K562 (cell line): Measurements from ENCODE around the gene IPP. TPM values are rescaled to one million over a fixed set of nuclear protein-coding genes. Genes with fewer than 3 reads are reported as not detected.

Source experiments
- ATAC-seq: fragments of 200-7000 bp; cut with Tn5 transposase; 3 replicates; pipeline ENCODE4 v1.9.1; 2020; ENCODE audit warnings: moderate library complexity
- BruUV-seq: library from RNA; stranded (reverse); fragments of 400-500 nt; replicated peaks from 2 replicates; lab custom pipeline; 2021; lab: Mats Ljungman, UMichigan
- CTCF ChIA-PET: fragments of 300-600 bp; formaldehyde crosslinking; extraction: SDS; loops from one replicate; lab custom pipeline; 2021; ENCODE audit warnings: low intra/inter-chr PET ratio; lab: Yijun Ruan, JAX
- POLR2A ChIA-PET: fragments of 300-600, 350-650 bp; sonication (Branson Sonifier 250); formaldehyde crosslinking; extraction: SDS; loops from one replicate; lab custom pipeline; 2021; ENCODE audit warnings: antibody characterized with exemption, inconsistent platforms; lab: Yijun Ruan, JAX
- DNase-seq, 4 experiments: peaks; one replicate each; pipeline versions ENCODE4 v3.0.0 to v3.0.0-alpha.2; 2011 to 2018; ENCODE audit warnings: low spot score in 3 of 4, mixed read lengths in 3 of 4; ENCODE audit errors: extremely low read depth in 1 of 4
- FAIRE-seq: peaks from 2 replicates; lab custom pipeline; 2011; peaks lifted over from hg19 to GRCh38; lab: Jason Lieb, UNC
- H2AFZ ChIP-seq: 2 replicates; pipeline ENCODE4 v1.6.0; 2011; ENCODE audit warnings: low read depth, low read length, control low read depth, inconsistent platforms
- H3K27ac ChIP-seq: fragments of 200-600 bp; 3 replicates; pipeline ENCODE4 v1.8.0; 2011; ENCODE audit warnings: low read depth, mild to moderate bottlenecking, control low read depth, inconsistent platforms, low read length, moderate library complexity, mixed read lengths; ENCODE audit errors: extremely low read depth
- H3K27me3 ChIP-seq, 2 experiments: fragments of 300-600 bp in 1 of 2; 2 replicates in 1 of 2; 3 replicates in 1 of 2; pipeline versions ENCODE4 v1.6.0 to v1.8.0; 2011; ENCODE audit warnings: inconsistent platforms in 2 of 2, low read length in 2 of 2, mild to moderate bottlenecking in 1 of 2, mixed read lengths in 1 of 2, moderate library complexity in 1 of 2; ENCODE audit not compliant: control insufficient read depth in 2 of 2, insufficient read depth in 2 of 2
- H3K36me3 ChIP-seq: fragments of 300-600 bp; 3 replicates; pipeline ENCODE4 v1.8.0; 2011; ENCODE audit warnings: mild to moderate bottlenecking, low read length, inconsistent platforms; ENCODE audit not compliant: control insufficient read depth, insufficient read depth
- H3K4me1 ChIP-seq, 2 experiments: fragments of 200-600 bp in 1 of 2; replicated peaks in 1 of 2; 2 replicates in 1 of 2; 3 replicates in 1 of 2; pipeline versions ENCODE4 v1.5.1 to v1.8.0; 2011; ENCODE audit warnings: inconsistent platforms in 2 of 2, low read length in 2 of 2, mild to moderate bottlenecking in 1 of 2, mixed read lengths in 1 of 2, moderate library complexity in 1 of 2; ENCODE audit not compliant: control insufficient read depth in 2 of 2, insufficient read depth in 2 of 2
- H3K4me2 ChIP-seq: 2 replicates; pipeline ENCODE4 v1.6.1; 2011; ENCODE audit warnings: low read length, control low read depth, inconsistent platforms, mixed read lengths; ENCODE audit not compliant: insufficient read depth
- H3K4me3 ChIP-seq: fragments of 200-600 bp; sonication (generic), shearing (Covaris generic); 2 replicates; pipeline ENCODE4 v1.5.1; 2016; ENCODE audit warnings: control low read depth, inconsistent platforms
- H3K79me2 ChIP-seq: fragments of 200-600 bp; 3 replicates; pipeline ENCODE4 v1.8.0; 2011; ENCODE audit warnings: low read length, inconsistent platforms; ENCODE audit not compliant: control insufficient read depth, insufficient read depth
- H3K9ac ChIP-seq, 2 experiments: 2 replicates each; pipeline versions ENCODE4 v1.6.0 to v1.6.1; 2011; ENCODE audit warnings: low read depth in 2 of 2, low read length in 2 of 2, control low read depth in 1 of 2, inconsistent platforms in 1 of 2, mild to moderate bottlenecking in 1 of 2, mixed read lengths in 1 of 2; ENCODE audit not compliant: insufficient read depth in 1 of 2
- H3K9me1 ChIP-seq: one replicate; pipeline ENCODE4 v1.6.0; 2011; ENCODE audit warnings: inconsistent platforms, mild to moderate bottlenecking, low read length, moderate library complexity; ENCODE audit not compliant: control insufficient read depth, insufficient read depth
- H3K9me3 ChIP-seq: replicated peaks from 2 replicates; pipeline ENCODE4 v1.5.1; 2011; ENCODE audit warnings: low read depth, low read length, inconsistent platforms; ENCODE audit not compliant: control insufficient read depth, insufficient read depth
- H4K20me1 ChIP-seq: replicated peaks from 2 replicates; pipeline ENCODE4 v1.6.1; 2011; ENCODE audit warnings: low read length, inconsistent platforms, mixed read lengths; ENCODE audit not compliant: control insufficient read depth, insufficient read depth
- CEBPG ChIP-seq, 3 experiments: fragments of 200-800 bp in 1 of 3; sonication (Bioruptor generic) in 1 of 3; sonication (generic) in 1 of 3; formaldehyde crosslinking in 1 of 3; IDR thresholded peaks in 2 of 3; conservative IDR thresholded peaks in 1 of 3; 2 replicates each; pipeline versions ENCODE4 v1.6.1 to v1.8.0; 2016 to 2022; ENCODE audit warnings: missing compliant biosample characterization in 2 of 3, missing genetic modification characterization in 2 of 3, mild to moderate bottlenecking in 1 of 3, missing genetic modification reagents in 1 of 3
- LARP7 ChIP-seq: fragments of 450-650 bp; IDR thresholded peaks from 2 replicates; pipeline ENCODE4 v1.6.1; 2016
- RBFOX2 ChIP-seq: fragments of 200-400 bp; formaldehyde crosslinking; IDR thresholded peaks from 2 replicates; pipeline ENCODE4 v1.6.1; 2017; ENCODE audit warnings: low read depth, mild to moderate bottlenecking, low read length, moderate library complexity
- SIN3B ChIP-seq: fragments of 450-650 bp; IDR thresholded peaks from 2 replicates; pipeline ENCODE4 v1.6.1; 2017; ENCODE audit warnings: low read depth, mild to moderate bottlenecking, moderate library complexity
- TCF7L2 ChIP-seq: fragments of 150-350 bp; IDR thresholded peaks from 2 replicates; pipeline ENCODE4 v1.6.1; 2016; ENCODE audit warnings: low read depth, mild to moderate bottlenecking, low read length, moderate library complexity
- WGBS: fragments of 100-300 bp; shearing (Covaris generic); methylation state at CpG from one replicate; pipeline ENCODE4 v1.1.6; 2016; ENCODE audit warnings: low coverage, mixed read lengths; ENCODE audit not compliant: insufficient coverage; ENCODE audit errors: missing lambda C conversion rate; 5-methylcytosine and 5-hydroxymethylcytosine counted together
- in situ Hi-C: fragments of 300-500 bp; cut with MboI; formaldehyde crosslinking; loops from 4 replicates; pipeline ENCODE4 v1.15.0; 2018; ENCODE audit warnings: inconsistent platforms, mixed read lengths
- intact Hi-C: fragments of 100-400 bp; cut with micrococcal nuclease; formaldehyde crosslinking; loops from 2 replicates; pipeline ENCODE4 v1.14.2; 2022
- polyA plus RNA-seq, 8 experiments: library from polyadenylated mRNA; depleted of rRNA in 4 of 8; stranded (reverse) in 5 of 8; unstranded in 3 of 8; fragments of >200 nt; fragmentation: Nextera tagmentation in 2 of 8; fragmentation: Illumina TruSeq in 1 of 8; extraction: Ambion mirVana in 2 of 8; extraction: Trizol in 1 of 8; gene quantifications; 2 replicates each; pipeline versions ENCODE4 v1.2.1 to v1.2.3, GENCODE V29; 2011 to 2014; ENCODE audit warnings: inconsistent platforms in 1 of 8, missing spikeins in 1 of 8
- total RNA-seq, 7 experiments: library from RNA; depleted of rRNA in 6 of 7; stranded (reverse); fragments of >200 nt in 6 of 7; fragmentation: Illumina TruSeq in 2 of 7; extraction: Trizol in 2 of 7; gene quantifications; 2 replicates each; pipeline versions ENCODE4 v1.2.1 to v1.2.3, GENCODE V29; 2011 to 2021; ENCODE audit warnings: low replicate concordance in 1 of 7
- TF ChIP-seq, protein P1 (sequence below): fragments of 200-600 bp; sonication (generic); IDR thresholded peaks from one replicate; pipeline ENCODE4 v1.6.1; 2012; ENCODE audit warnings: mild to moderate bottlenecking, low read depth, low read length, inconsistent platforms
- TF ChIP-seq, protein P2 (sequence below), 2 experiments: fragments of 450-650 bp in 1 of 2; sonication (generic) in 1 of 2; formaldehyde crosslinking; conservative IDR thresholded peaks; 2 replicates each; pipeline versions ENCODE4 v1.4.0 to v1.8.1; 2020 to 2022; ENCODE audit warnings: mild to moderate bottlenecking in 1 of 2, missing genetic modification reagents in 1 of 2

Gene IPP
- total and polyA plus RNA-seq, 9 of the 15 experiments (the other 6 are each of a cell fraction or from before 2014, with no cell fraction given): 6.9 to 15.1 (median 9.7) TPM

DNA sequence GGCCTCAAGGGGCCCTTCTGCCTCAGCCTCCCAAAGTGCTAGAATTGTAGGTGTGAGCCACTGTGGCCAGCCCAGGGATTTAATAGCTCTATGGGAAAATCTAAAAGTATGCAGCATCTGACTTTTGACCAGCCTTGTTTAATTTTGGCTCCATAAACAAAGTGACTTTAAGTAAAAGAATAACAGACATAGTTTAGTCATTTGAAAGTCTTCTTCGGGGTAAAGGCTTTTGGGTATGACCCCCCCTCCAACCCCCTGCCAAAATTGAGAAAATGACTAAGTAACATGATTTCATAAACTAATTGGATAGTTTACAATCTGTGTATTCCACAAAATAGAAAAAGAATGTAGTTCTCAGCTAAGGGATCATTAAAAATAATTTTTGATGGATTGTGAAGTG, 81.1 kb downstream of the IPP start:
- no peak overlapping the region for H2AFZ ChIP-seq
- intact Hi-C loops: no loop called here
- H3K36me3 ChIP-seq: peaks cover 41% of the 10 kb centered on the region; the same call in 2 of the 3 replicates
- no peaks in the 10 kb centered on the region for H3K9me1 ChIP-seq
- BruUV-seq: no TSS peak
- no peak for DNase-seq
- FAIRE-seq: no peak
- ChIA-PET CTCF (no interaction called here), POLR2A (interaction anchor here (0.6 to 1.9 kb wide), 4 partner anchors 9 to 136 kb away, joined by 3 to 7 read pairs (median 6); partner anchors contain the start of gene GPBP1L1)
- no peak overlapping the region for H3K4me3 ChIP-seq
- H3K27me3 ChIP-seq: no peaks in the 10 kb centered on the region
- no peak for ATAC-seq
- peaks cover 11% of the 10 kb centered on the region for H4K20me1 ChIP-seq
- no peaks in the 10 kb centered on the region for H3K9me3 ChIP-seq
- WGBS: 67% methylated on average over 1 of the region's 1 CpG
- in situ Hi-C loops: no loop called here
- peaks cover 99% of the 10 kb centered on the region for H3K79me2 ChIP-seq
- H3K27ac ChIP-seq: no peak overlapping the region
- no peak overlapping the region for H3K4me2 ChIP-seq
- H3K4me1 ChIP-seq: 0 out of 5 replicates have a peak, but pooled peaks cover 0 to 3% of the 10 kb centered on the region in 2 experiments
- H3K9ac ChIP-seq: no peak overlapping the region
- TF ChIP-seq SIN3B (no peak), CEBPG (CRISPR knock-in tag; IDR thresholded peaks at IDR 0.05) (no peak), CEBPG (tag; conservative IDR thresholded peaks at IDR 0.05 in 1 of 2, IDR thresholded peaks at IDR 0.05 in 1 of 2) (no peak), LARP7 (no peak), TCF7L2 (no peak), RBFOX2 (no peak)
- TF ChIP-seq, protein P1, sequence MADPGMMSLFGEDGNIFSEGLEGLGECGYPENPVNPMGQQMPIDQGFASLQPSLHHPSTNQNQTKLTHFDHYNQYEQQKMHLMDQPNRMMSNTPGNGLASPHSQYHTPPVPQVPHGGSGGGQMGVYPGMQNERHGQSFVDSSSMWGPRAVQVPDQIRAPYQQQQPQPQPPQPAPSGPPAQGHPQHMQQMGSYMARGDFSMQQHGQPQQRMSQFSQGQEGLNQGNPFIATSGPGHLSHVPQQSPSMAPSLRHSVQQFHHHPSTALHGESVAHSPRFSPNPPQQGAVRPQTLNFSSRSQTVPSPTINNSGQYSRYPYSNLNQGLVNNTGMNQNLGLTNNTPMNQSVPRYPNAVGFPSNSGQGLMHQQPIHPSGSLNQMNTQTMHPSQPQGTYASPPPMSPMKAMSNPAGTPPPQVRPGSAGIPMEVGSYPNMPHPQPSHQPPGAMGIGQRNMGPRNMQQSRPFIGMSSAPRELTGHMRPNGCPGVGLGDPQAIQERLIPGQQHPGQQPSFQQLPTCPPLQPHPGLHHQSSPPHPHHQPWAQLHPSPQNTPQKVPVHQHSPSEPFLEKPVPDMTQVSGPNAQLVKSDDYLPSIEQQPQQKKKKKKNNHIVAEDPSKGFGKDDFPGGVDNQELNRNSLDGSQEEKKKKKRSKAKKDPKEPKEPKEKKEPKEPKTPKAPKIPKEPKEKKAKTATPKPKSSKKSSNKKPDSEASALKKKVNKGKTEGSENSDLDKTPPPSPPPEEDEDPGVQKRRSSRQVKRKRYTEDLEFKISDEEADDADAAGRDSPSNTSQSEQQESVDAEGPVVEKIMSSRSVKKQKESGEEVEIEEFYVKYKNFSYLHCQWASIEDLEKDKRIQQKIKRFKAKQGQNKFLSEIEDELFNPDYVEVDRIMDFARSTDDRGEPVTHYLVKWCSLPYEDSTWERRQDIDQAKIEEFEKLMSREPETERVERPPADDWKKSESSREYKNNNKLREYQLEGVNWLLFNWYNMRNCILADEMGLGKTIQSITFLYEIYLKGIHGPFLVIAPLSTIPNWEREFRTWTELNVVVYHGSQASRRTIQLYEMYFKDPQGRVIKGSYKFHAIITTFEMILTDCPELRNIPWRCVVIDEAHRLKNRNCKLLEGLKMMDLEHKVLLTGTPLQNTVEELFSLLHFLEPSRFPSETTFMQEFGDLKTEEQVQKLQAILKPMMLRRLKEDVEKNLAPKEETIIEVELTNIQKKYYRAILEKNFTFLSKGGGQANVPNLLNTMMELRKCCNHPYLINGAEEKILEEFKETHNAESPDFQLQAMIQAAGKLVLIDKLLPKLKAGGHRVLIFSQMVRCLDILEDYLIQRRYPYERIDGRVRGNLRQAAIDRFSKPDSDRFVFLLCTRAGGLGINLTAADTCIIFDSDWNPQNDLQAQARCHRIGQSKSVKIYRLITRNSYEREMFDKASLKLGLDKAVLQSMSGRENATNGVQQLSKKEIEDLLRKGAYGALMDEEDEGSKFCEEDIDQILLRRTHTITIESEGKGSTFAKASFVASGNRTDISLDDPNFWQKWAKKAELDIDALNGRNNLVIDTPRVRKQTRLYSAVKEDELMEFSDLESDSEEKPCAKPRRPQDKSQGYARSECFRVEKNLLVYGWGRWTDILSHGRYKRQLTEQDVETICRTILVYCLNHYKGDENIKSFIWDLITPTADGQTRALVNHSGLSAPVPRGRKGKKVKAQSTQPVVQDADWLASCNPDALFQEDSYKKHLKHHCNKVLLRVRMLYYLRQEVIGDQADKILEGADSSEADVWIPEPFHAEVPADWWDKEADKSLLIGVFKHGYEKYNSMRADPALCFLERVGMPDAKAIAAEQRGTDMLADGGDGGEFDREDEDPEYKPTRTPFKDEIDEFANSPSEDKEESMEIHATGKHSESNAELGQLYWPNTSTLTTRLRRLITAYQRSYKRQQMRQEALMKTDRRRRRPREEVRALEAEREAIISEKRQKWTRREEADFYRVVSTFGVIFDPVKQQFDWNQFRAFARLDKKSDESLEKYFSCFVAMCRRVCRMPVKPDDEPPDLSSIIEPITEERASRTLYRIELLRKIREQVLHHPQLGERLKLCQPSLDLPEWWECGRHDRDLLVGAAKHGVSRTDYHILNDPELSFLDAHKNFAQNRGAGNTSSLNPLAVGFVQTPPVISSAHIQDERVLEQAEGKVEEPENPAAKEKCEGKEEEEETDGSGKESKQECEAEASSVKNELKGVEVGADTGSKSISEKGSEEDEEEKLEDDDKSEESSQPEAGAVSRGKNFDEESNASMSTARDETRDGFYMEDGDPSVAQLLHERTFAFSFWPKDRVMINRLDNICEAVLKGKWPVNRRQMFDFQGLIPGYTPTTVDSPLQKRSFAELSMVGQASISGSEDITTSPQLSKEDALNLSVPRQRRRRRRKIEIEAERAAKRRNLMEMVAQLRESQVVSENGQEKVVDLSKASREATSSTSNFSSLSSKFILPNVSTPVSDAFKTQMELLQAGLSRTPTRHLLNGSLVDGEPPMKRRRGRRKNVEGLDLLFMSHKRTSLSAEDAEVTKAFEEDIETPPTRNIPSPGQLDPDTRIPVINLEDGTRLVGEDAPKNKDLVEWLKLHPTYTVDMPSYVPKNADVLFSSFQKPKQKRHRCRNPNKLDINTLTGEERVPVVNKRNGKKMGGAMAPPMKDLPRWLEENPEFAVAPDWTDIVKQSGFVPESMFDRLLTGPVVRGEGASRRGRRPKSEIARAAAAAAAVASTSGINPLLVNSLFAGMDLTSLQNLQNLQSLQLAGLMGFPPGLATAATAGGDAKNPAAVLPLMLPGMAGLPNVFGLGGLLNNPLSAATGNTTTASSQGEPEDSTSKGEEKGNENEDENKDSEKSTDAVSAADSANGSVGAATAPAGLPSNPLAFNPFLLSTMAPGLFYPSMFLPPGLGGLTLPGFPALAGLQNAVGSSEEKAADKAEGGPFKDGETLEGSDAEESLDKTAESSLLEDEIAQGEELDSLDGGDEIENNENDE: no peak
- TF ChIP-seq, protein P2, sequence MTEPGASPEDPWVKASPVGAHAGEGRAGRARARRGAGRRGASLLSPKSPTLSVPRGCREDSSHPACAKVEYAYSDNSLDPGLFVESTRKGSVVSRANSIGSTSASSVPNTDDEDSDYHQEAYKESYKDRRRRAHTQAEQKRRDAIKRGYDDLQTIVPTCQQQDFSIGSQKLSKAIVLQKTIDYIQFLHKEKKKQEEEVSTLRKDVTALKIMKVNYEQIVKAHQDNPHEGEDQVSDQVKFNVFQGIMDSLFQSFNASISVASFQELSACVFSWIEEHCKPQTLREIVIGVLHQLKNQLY (CRISPR knock-in tag; conservative IDR thresholded peaks at IDR 0.05): no peak
